Cardiac muscle cell (in vitro differentiated cells and primary cell): Measurements from ENCODE around the gene CTRB1. TPM values are rescaled to one million over a fixed set of nuclear protein-coding genes. Genes with fewer than 3 reads are reported as not detected.
A peak's percentile ranks its signal among the peaks of the same experiment; 100 is the strongest.

Source experiments
- DNase-seq, 2 donors: peaks; one replicate each; pipeline versions ENCODE4 v3.0.0 to v3.0.0-alpha.2; 2010 to 2017; ENCODE audit warnings: low read depth in 1 of 2, low spot score in 1 of 2
- H3K27ac ChIP-seq: fragments of 200-600 bp; sonication (generic); 2 replicates; pipeline ENCODE4 v1.5.1; 2016
- H3K27me3 ChIP-seq: fragments of 200-600 bp; sonication (generic); 2 replicates; pipeline ENCODE4 v1.6.0; 2016; ENCODE audit warnings: control low read depth
- H3K36me3 ChIP-seq: fragments of 200-600 bp; sonication (generic); 2 replicates; pipeline ENCODE4 v1.5.1; 2016; ENCODE audit warnings: control low read depth
- H3K4me1 ChIP-seq: fragments of 200-600 bp; sonication (generic); 2 replicates; pipeline ENCODE4 v1.8.1; 2017; ENCODE audit warnings: low read depth, mild to moderate bottlenecking, mixed run types
- H3K4me3 ChIP-seq: fragments of 200-600 bp; sonication (generic); 2 replicates; pipeline ENCODE4 v1.5.1; 2016; ENCODE audit warnings: mild to moderate bottlenecking
- H3K9me3 ChIP-seq: fragments of 200-600 bp; sonication (generic); 2 replicates; pipeline ENCODE4 v1.5.1; 2017; ENCODE audit warnings: low read depth, mild to moderate bottlenecking, control low read depth
- CTCF ChIP-seq: IDR thresholded peaks from 2 replicates; pipeline ENCODE4 v1.5.1; 2012; ENCODE audit warnings: low read depth, mild to moderate bottlenecking, low read length
- polyA plus RNA-seq: library from polyadenylated mRNA; unstranded; fragments of >200 nt; fragmentation: Nextera tagmentation; extraction: Ambion mirVana; gene quantifications from 2 replicates; pipeline ENCODE4 v1.2.1, GENCODE V29; 2016
- total RNA-seq: library from RNA; depleted of rRNA; stranded (reverse); fragments of >200 nt; gene quantifications from 2 replicates; pipeline ENCODE4 v1.2.3, GENCODE V29; 2016

CTRB1 gene
- total and polyA plus RNA-seq, 2 experiments from 2014 or later, result 1.1 TPM; not detected in 1

- DNase-seq, result no peak
- Histone ChIP-seq H3K36me3 (no peaks in the 10 kb centered on the region), H3K4me1 (peaks cover 69% of the 10 kb centered on the region), H3K4me3 (no peak overlapping the region), H3K27me3 (no peaks in the 10 kb centered on the region), H3K9me3 (no peaks in the 10 kb centered on the region), H3K27ac (peak overlapping the region; percentile 89)
- no peak for TF ChIP-seq CTCF
These were observed 38.0 kb downstream of the CTRB1 start for GRCh38 chr16:75256696-75257343.

GRCh38 chr16:75257886-75258806 is 39.4 kb downstream of the CTRB1 start:
- no peak overlapping the region for H3K4me3 ChIP-seq
- DNase-seq, result no peak
- no peak for TF ChIP-seq CTCF
- H3K27ac ChIP-seq, result peak overlapping the region; percentile 34
- H3K4me1 ChIP-seq, result peaks cover 68% of the 10 kb centered on the region
- H3K36me3 ChIP-seq, result no peaks in the 10 kb centered on the region
- no peaks in the 10 kb centered on the region for H3K9me3 ChIP-seq
- H3K27me3 ChIP-seq, result no peaks in the 10 kb centered on the region

GRCh38 chr16:75258807-75259141 is 40.0 kb downstream of the CTRB1 start:
- H3K27ac ChIP-seq, result peak overlapping the region; percentile 34
- no peaks in the 10 kb centered on the region for H3K27me3 ChIP-seq
- no peaks in the 10 kb centered on the region for H3K36me3 ChIP-seq
- TF ChIP-seq CTCF, result no peak
- H3K4me1 ChIP-seq, result peaks cover 68% of the 10 kb centered on the region
- DNase-seq, result no peak
- no peaks in the 10 kb centered on the region for H3K9me3 ChIP-seq
- H3K4me3 ChIP-seq, result no peak overlapping the region

- no peak for TF ChIP-seq CTCF
- Histone ChIP-seq H3K36me3 (peaks cover 3% of the 10 kb centered on the region), H3K4me3 (no peak overlapping the region), H3K27ac (peak overlapping the region; percentile 34), H3K4me1 (peaks cover 57% of the 10 kb centered on the region), H3K9me3 (no peaks in the 10 kb centered on the region), H3K27me3 (no peaks in the 10 kb centered on the region)
- no peak for DNase-seq
These were observed 42.2 kb downstream of the CTRB1 start for GRCh38 chr16:75260851-75261589.

GRCh38 chr16:75261590-75262078 is 42.8 kb downstream of the CTRB1 start:
- Histone ChIP-seq H3K4me1 (peaks cover 58% of the 10 kb centered on the region), H3K4me3 (no peak overlapping the region), H3K27ac (peak overlapping the region; percentile 28), H3K27me3 (no peaks in the 10 kb centered on the region), H3K9me3 (no peaks in the 10 kb centered on the region), H3K36me3 (peaks cover 3% of the 10 kb centered on the region)
- no peak for DNase-seq
- TF ChIP-seq CTCF, result no peak
